Epithelial cell of proximal tubule (primary cell): ENCODE measurements around the gene FGF1. TPM values are rescaled to one million over a fixed set of nuclear protein-coding genes. Genes with fewer than 3 reads are reported as not detected.

Experiments
- DNase-seq: peaks from one replicate; pipeline ENCODE4 v3.0.0-alpha.2; 2011; ENCODE audit warnings: low read depth
- H3K4me3 ChIP-seq: 2 replicates; pipeline ENCODE4 v1.5.1; 2011; ENCODE audit warnings: low read depth, mild to moderate bottlenecking, low read length
- total RNA-seq: library from RNA; depleted of rRNA; stranded (reverse); fragments of >200 nt; gene quantifications from 2 replicates; pipeline ENCODE4 v1.2.3, GENCODE V29; 2015
- TF ChIP-seq, protein P1 (sequence below): conservative IDR thresholded peaks from 2 replicates; pipeline ENCODE4 v1.5.1; 2012; ENCODE audit warnings: low read depth, mild to moderate bottlenecking, low read length

FGF1 gene
- total RNA-seq, 1 donor from 2014 or later, result 1.2 TPM

- no peak overlapping the region for H3K4me3 ChIP-seq
- TF ChIP-seq, protein P1, sequence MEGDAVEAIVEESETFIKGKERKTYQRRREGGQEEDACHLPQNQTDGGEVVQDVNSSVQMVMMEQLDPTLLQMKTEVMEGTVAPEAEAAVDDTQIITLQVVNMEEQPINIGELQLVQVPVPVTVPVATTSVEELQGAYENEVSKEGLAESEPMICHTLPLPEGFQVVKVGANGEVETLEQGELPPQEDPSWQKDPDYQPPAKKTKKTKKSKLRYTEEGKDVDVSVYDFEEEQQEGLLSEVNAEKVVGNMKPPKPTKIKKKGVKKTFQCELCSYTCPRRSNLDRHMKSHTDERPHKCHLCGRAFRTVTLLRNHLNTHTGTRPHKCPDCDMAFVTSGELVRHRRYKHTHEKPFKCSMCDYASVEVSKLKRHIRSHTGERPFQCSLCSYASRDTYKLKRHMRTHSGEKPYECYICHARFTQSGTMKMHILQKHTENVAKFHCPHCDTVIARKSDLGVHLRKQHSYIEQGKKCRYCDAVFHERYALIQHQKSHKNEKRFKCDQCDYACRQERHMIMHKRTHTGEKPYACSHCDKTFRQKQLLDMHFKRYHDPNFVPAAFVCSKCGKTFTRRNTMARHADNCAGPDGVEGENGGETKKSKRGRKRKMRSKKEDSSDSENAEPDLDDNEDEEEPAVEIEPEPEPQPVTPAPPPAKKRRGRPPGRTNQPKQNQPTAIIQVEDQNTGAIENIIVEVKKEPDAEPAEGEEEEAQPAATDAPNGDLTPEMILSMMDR, result no peak
- no peak for DNase-seq
Observed at GRCh38 chr5:142686968-142687367, 1.1 kb upstream of the FGF1 start.

DNA sequence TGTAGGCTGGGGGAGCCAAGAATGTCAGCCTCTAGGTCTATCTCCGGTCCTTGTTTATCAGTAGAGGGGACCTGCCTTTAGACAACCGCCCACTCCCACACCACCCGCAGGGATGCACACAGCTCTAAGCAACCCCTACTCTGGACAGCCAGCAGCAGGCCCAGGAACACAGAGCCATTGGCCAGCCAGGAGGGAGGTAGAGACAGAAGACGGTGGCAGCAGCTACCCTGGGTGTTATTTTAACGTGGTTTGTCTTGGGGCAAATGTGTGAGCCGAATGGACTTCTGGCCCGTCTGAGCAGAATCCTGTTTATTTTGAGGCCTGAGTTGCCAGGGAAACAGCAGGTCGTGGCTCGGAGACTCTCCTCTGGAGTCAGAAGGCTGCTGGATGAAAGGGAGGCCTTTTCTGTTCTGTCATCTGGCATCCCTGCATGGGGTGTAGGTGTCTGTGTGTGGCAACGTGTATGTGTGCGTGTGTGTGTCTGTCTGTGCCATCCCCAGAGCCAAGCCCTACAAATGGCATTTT is 382 bp upstream of the FGF1 start:
- DNase-seq, result no peak

DNA sequence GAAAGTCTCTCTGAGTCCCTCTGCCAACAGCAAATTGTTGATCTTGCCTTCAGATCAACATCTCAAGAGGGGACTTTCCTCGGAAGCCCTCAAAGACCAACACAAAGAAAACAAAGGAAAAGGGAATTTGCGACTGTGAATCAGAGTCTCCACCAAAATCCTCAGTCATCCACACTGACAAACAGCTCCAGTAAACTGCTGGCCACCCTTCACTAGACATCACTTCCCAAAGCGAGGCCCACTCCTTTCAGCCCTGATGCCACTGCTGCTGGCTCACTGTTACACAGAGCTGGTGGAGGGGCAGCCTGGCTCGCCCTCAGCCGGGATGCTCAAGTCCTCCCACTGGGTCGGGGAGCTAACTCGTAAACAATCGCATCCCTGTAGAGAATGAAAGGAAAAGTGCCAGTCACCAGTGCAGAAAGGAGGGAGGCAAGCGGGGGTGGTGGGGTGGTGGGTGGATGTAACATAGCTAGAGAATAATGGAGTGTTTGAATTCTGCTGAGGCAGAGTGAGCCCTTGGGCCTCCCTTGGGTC is 1.3 kb downstream of the FGF1 start:
- no peak overlapping the region for H3K4me3 ChIP-seq
- TF ChIP-seq, protein P1, result no peak
- no peak for DNase-seq

More for the DNA sequence above, 382 bp upstream of the FGF1 start:
- H3K4me3 ChIP-seq, result no peak overlapping the region
- TF ChIP-seq, protein P1, result no peak

DNA sequence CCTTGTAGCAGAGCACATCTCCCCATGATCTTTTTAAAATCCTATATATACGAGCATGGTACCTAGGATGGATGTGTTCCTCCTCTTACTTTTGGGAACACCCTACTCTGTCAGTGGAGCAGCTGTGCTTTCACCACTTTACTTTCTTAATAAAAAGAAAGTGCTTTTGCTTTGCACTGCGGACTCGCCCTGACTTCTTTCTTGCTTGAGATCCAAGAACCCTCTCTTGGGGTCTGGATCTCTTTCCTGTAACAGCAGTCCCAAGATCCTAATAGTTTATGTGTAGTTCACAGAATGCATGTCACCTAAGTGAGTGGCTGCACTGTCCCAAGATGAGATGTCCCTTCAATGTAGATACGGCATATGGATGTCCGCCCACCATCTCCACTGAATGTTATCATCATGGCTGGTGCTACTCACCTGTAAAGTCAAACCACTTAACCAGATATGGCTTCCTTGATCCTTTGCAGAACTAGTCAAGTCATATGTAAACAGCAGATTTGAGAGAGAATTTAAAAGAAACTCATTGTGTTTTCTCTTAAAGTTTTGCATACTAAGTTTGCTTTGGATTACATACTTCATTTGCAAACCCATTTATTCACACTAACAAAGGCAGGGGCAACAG is 1.9 kb downstream of the FGF1 start:
- TF ChIP-seq, protein P1, result no peak
- H3K4me3 ChIP-seq, result no peak overlapping the region
- no peak for DNase-seq

DNA sequence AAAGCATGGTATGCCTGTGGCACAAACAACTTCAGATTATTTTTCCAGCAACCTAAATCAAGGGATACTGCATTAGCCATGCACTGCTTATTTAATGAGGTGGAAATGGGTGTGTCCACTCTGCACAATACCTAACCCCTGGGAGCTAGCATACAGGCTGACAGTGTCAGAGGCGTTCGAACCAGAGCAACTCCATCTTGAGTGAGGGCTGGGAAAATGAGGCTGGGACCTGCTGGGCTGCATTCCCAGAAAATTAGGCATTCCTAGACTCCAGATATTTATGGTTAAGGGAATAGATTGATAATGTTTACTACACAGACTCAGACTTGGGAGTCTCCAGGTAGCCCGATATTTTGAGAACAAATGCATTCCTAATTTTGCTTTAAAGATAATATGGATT is 2.8 kb downstream of the FGF1 start:
- no peak for DNase-seq
- no peak overlapping the region for H3K4me3 ChIP-seq
- TF ChIP-seq, protein P1, result no peak

GRCh38 chr5:142680605-142681259 is 5.2 kb downstream of the FGF1 start:
- no peak overlapping the region for H3K4me3 ChIP-seq
- DNase-seq, result peak; percentile 46
- TF ChIP-seq, protein P1, result no peak
